PC-9 (cell line): ENCODE results near the gene CFAP410.

Source experiments
- CTCF ChIP-seq: fragments of 200-600 bp; sonication (generic); conservative IDR thresholded peaks from 2 replicates; pipeline ENCODE4 v1.6.1; 2017; ENCODE audit warnings: mixed run types, antibody characterized with exemption, mild to moderate bottlenecking, moderate library complexity
- EZH2 ChIP-seq: fragments of 200-600 bp; sonication (generic); IDR thresholded peaks from 2 replicates; pipeline ENCODE4 v1.8.0; 2017; ENCODE audit warnings: antibody characterized with exemption, low read depth

- no peak for TF ChIP-seq EZH2
- no peak for TF ChIP-seq CTCF
These were observed 43.5 kb downstream of the CFAP410 start for GRCh38 chr21:44295646-44296045.
